ENCODE measurements around the gene TKTL1. TPM values are rescaled to one million over a fixed set of nuclear protein-coding genes. Genes with fewer than 3 reads are reported as not detected.

Gene TKTL1
- total RNA-seq, 5 donors from 2014 or later (not counting 1 experiment from before 2014, with no cell fraction given) = 0.60 to 5.5 (median 1.3) TPM

DNA sequence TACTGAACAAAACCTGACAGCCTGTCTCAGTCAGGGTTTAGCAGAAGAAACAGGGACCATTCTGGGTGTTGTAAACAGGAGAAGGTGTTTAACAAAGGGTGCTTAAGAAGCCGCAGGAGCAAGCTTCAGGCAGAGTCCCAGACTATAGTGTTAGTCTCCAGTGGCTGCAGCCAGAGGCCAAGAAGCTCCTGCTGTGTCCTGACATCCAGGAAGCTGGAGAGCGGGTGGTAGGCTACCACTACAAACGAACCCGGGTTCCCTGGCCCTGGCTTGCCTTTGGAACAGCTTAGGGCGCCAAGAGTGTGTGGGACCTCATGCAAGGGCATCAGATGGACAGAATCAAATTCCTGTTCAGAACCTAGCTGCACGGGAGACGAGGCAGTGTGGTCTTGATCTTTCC, 27.9 kb downstream of the TKTL1 start:
- ATAC-seq (replicated peaks in 1 of 4) (no peak), DNase-seq (no peak)
- Mint-ChIP-seq H3K36me3 (no peaks in the 10 kb centered on the region), H3K27ac (no peak overlapping the region), H3K4me3 (no peak overlapping the region), H3K4me1 (peaks cover 51 to 53% (median 52%) of the 10 kb centered on the region in 3 donors), H3K9me3 (no peaks in the 10 kb centered on the region), H3K27me3 (no peaks in the 10 kb centered on the region)
- WGBS (ENCODE audit: insufficient coverage) = 76% methylated on average over 4 of the region's 7 CpGs
- no peaks in the 10 kb centered on the region for H3K27me3 ChIP-seq (replicated peaks in 1 of 2; ENCODE audit: control insufficient read depth in 2 of 2, extremely low read depth in 1 of 2, insufficient read depth in 2 of 2, low read length in 1 of 2)
- no peak overlapping the region for H3K27ac ChIP-seq (ENCODE audit: low read length)
- no peaks in the 10 kb centered on the region for H3K9me3 ChIP-seq
- ChIA-PET CTCF (interaction anchor here in 1 of 2 donors (0.5 kb wide), 1 partner anchor 230 kb away, joined by 5 read pairs; no protein-coding TSS in a partner anchor), POLR2A (no interaction called here)
- no peaks in the 10 kb centered on the region for H3K36me3 ChIP-seq (ENCODE audit: control insufficient read depth in 2 of 2, extremely low read depth in 1 of 2, insufficient read depth in 1 of 2, low read length in 1 of 2)
- peaks cover 18 to 49% of the 10 kb centered on the region in 2 experiments for H3K4me1 ChIP-seq (ENCODE audit: control insufficient read depth in 1 of 2, extremely low read depth in 1 of 2, insufficient read depth in 2 of 2, low read length in 2 of 2)
- no peak overlapping the region for H3K4me3 ChIP-seq (ENCODE audit: control insufficient read depth in 1 of 2, extremely low read depth in 1 of 2, low read length in 1 of 2)

- CTCF ChIA-PET = interaction anchor here in 1 of 2 donors (0.9 kb wide), 1 partner anchor 48 kb away, joined by 3 read pairs; no protein-coding TSS in a partner anchor
- WGBS (ENCODE audit: insufficient coverage) = no CpG with 5 or more reads among the region's 8 CpGs
- Histone ChIP-seq H3K27ac (ENCODE audit: low read length) (peak overlapping the region; percentile 67), H3K27me3 (replicated peaks in 1 of 2; ENCODE audit: control insufficient read depth in 2 of 2, extremely low read depth in 1 of 2, insufficient read depth in 2 of 2, low read length in 1 of 2) (no peaks in the 10 kb centered on the region), H3K9me3 (no peaks in the 10 kb centered on the region), H3K36me3 (ENCODE audit: control insufficient read depth in 2 of 2, extremely low read depth in 1 of 2, insufficient read depth in 1 of 2, low read length in 1 of 2) (no peaks in the 10 kb centered on the region), H3K4me1 (ENCODE audit: control insufficient read depth in 1 of 2, extremely low read depth in 1 of 2, insufficient read depth in 2 of 2, low read length in 2 of 2) (peaks cover 18 to 58% of the 10 kb centered on the region in 2 experiments), H3K4me3 (ENCODE audit: control insufficient read depth in 1 of 2, extremely low read depth in 1 of 2, low read length in 1 of 2) (no peak overlapping the region)
- Mint-ChIP-seq H3K27ac (peak overlapping the region; percentile 91 to 92), H3K36me3 (no peaks in the 10 kb centered on the region), H3K4me1 (peaks cover 50 to 59% (median 56%) of the 10 kb centered on the region in 3 donors), H3K27me3 (no peaks in the 10 kb centered on the region), H3K9me3 (no peaks in the 10 kb centered on the region), H3K4me3 (peak overlapping the region in 1 of 3 donors; percentile 15)
- ATAC-seq (replicated peaks in 1 of 4) (no peak), DNase-seq (no peak)
- POLR2A ChIA-PET = no interaction called here
Observed at GRCh38 chrX:154325541-154325940, 29.9 kb downstream of the TKTL1 start.

DNA sequence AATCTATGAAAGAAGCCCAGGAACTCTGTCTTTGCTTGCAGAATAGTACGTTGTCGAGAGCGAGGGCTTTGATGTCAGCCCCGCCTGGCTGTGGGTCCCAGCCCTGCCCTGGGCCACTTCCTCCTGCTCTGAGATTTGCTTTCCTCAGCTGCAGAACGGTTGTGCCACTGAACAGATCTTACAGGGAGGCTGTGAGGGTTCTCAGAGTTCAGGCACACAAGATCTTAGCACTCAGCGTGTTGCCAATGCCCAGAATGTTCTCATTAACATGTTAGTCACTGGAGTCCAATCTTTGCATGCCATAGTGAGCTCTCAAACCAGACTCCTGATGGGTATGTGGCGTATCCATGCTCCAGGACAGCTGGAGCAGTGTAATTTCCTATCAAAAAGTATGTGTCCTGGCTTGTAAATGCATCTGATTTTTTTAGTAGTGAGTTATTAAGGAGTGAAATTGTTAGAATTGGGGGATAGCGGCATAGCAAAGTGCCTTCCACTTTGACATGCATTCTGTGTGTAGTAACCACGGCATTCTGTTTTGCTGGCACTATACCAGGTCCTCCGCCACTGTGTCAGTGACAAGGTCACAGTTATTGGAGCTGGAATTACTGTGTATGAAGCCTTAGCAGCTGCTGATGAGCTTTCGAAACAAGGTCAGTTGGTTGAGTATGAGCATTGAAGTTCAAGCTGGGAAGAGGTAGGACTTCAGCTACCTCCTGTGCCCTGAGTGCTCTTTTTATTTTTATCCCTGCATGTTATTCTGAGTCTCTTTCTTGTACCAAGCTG, 31.6 kb downstream of the TKTL1 start:
- H3K9me3 Mint-ChIP-seq = no peaks in the 10 kb centered on the region
- no peaks in the 10 kb centered on the region for H3K27me3 ChIP-seq (replicated peaks in 1 of 2; ENCODE audit: control insufficient read depth in 2 of 2, extremely low read depth in 1 of 2, insufficient read depth in 2 of 2, low read length in 1 of 2)
- H3K36me3 ChIP-seq (ENCODE audit: control insufficient read depth in 2 of 2, extremely low read depth in 1 of 2, insufficient read depth in 1 of 2, low read length in 1 of 2) = no peaks in the 10 kb centered on the region
- 27% methylated on average over 6 of the region's 11 CpGs for WGBS (ENCODE audit: insufficient coverage)
- H3K9me3 ChIP-seq = no peaks in the 10 kb centered on the region
- peaks cover 36 to 48% (median 44%) of the 10 kb centered on the region in 3 donors for H3K4me1 Mint-ChIP-seq
- no peaks in the 10 kb centered on the region for H3K36me3 Mint-ChIP-seq
- peak overlapping the region; percentile 67 for H3K27ac ChIP-seq (ENCODE audit: low read length)
- peak overlapping the region; percentile 16 to 25 for H3K4me3 ChIP-seq (ENCODE audit: control insufficient read depth in 1 of 2, extremely low read depth in 1 of 2, low read length in 1 of 2)
- peak overlapping the region; percentile 91 to 92 for H3K27ac Mint-ChIP-seq
- peak in 31 of 35 experiments; percentile 38 to 73 (median 57) for DNase-seq
- ChIA-PET POLR2A (no interaction called here), CTCF (interaction anchor here in 1 of 2 donors (1.0 to 1.3 kb wide), 3 partner anchors 13 to 190 kb away, joined by 3 to 4 read pairs (median 4); no protein-coding TSS in a partner anchor)
- ATAC-seq (replicated peaks in 1 of 4) = peak; percentile 94 to 98 (median 97)
- peaks cover 16 to 44% of the 10 kb centered on the region in 2 experiments for H3K4me1 ChIP-seq (ENCODE audit: control insufficient read depth in 1 of 2, extremely low read depth in 1 of 2, insufficient read depth in 2 of 2, low read length in 2 of 2)
- H3K4me3 Mint-ChIP-seq = peak overlapping the region; percentile 32 to 70 (median 64)
- H3K27me3 Mint-ChIP-seq = peaks cover 0 to 3% of the 10 kb centered on the region in 2 donors

GRCh38 chrX:154328646-154329045, 33.1 kb downstream of the TKTL1 start:
- no peaks in the 10 kb centered on the region for H3K9me3 Mint-ChIP-seq
- H3K27me3 Mint-ChIP-seq = peaks cover 0 to 3% of the 10 kb centered on the region in 2 donors
- H3K4me3 Mint-ChIP-seq = peak overlapping the region in 1 of 3 donors; percentile 70

DNA sequence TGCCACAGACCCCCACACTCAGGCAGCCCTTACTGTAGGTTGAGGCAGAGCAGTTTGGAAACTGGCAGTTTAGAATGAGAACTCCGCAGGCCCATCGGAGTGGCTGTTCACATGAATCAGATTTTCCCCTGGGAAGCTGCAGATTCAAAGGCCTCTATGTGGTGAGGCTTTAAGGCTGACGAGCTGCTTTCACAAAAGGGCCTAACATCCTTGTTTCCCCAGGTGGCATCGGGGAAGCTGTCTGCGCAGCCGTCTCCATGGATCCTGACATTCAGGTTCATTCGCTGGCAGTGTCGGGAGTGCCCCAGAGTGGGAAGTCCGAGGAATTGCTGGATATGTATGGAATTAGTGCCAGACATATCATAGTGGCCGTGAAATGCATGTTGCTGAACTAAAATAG, 33.7 kb downstream of the TKTL1 start:
- H3K27me3 Mint-ChIP-seq = peaks cover 0 to 3% of the 10 kb centered on the region in 2 donors
- peaks cover 16 to 54% of the 10 kb centered on the region in 2 experiments for H3K4me1 ChIP-seq (ENCODE audit: control insufficient read depth in 1 of 2, extremely low read depth in 1 of 2, insufficient read depth in 2 of 2, low read length in 2 of 2)
- no peaks in the 10 kb centered on the region for H3K36me3 Mint-ChIP-seq
- ChIA-PET POLR2A (no interaction called here), CTCF (no interaction called here)
- peaks cover 44 to 58% (median 51%) of the 10 kb centered on the region in 3 donors for H3K4me1 Mint-ChIP-seq
- H3K4me3 ChIP-seq (ENCODE audit: control insufficient read depth in 1 of 2, extremely low read depth in 1 of 2, low read length in 1 of 2) = no peak overlapping the region
- H3K9me3 ChIP-seq = no peaks in the 10 kb centered on the region
- peak overlapping the region; percentile 83 to 91 for H3K27ac Mint-ChIP-seq
- H3K36me3 ChIP-seq (ENCODE audit: control insufficient read depth in 2 of 2, extremely low read depth in 1 of 2, insufficient read depth in 1 of 2, low read length in 1 of 2) = no peaks in the 10 kb centered on the region
- no peak overlapping the region for H3K4me3 Mint-ChIP-seq
- H3K9me3 Mint-ChIP-seq = no peaks in the 10 kb centered on the region
- H3K27ac ChIP-seq (ENCODE audit: low read length) = peak overlapping the region; percentile 9
- no peak for ATAC-seq (replicated peaks in 1 of 4)
- 100% methylated on average over 6 of the region's 10 CpGs for WGBS (ENCODE audit: insufficient coverage)
- H3K27me3 ChIP-seq (replicated peaks in 1 of 2; ENCODE audit: control insufficient read depth in 2 of 2, extremely low read depth in 1 of 2, insufficient read depth in 2 of 2, low read length in 1 of 2) = no peaks in the 10 kb centered on the region
- no peak for DNase-seq

More at GRCh38 chrX:154328646-154329045, 33.1 kb downstream of the TKTL1 start:
- Histone ChIP-seq H3K27me3 (replicated peaks in 1 of 2; ENCODE audit: control insufficient read depth in 2 of 2, extremely low read depth in 1 of 2, insufficient read depth in 2 of 2, low read length in 1 of 2) (no peaks in the 10 kb centered on the region), H3K36me3 (ENCODE audit: control insufficient read depth in 2 of 2, extremely low read depth in 1 of 2, insufficient read depth in 1 of 2, low read length in 1 of 2) (no peaks in the 10 kb centered on the region), H3K27ac (ENCODE audit: low read length) (peak overlapping the region; percentile 9), H3K9me3 (no peaks in the 10 kb centered on the region), H3K4me1 (ENCODE audit: control insufficient read depth in 1 of 2, extremely low read depth in 1 of 2, insufficient read depth in 2 of 2, low read length in 2 of 2) (peaks cover 16 to 48% of the 10 kb centered on the region in 2 experiments), H3K4me3 (ENCODE audit: control insufficient read depth in 1 of 2, extremely low read depth in 1 of 2, low read length in 1 of 2) (no peak overlapping the region)
- no peaks in the 10 kb centered on the region for H3K36me3 Mint-ChIP-seq
- ChIA-PET POLR2A (no interaction called here), CTCF (no interaction called here)
- ATAC-seq (replicated peaks in 1 of 4) = no peak
- no peak for DNase-seq
- 100% methylated on average over 2 of the region's 5 CpGs for WGBS (ENCODE audit: insufficient coverage)
- peaks cover 38 to 52% (median 45%) of the 10 kb centered on the region in 3 donors for H3K4me1 Mint-ChIP-seq
- H3K27ac Mint-ChIP-seq = peak overlapping the region; percentile 83 to 91

- H3K27me3 ChIP-seq (replicated peaks in 1 of 2; ENCODE audit: control insufficient read depth in 2 of 2, extremely low read depth in 1 of 2, insufficient read depth in 2 of 2, low read length in 1 of 2) = no peaks in the 10 kb centered on the region
- no peaks in the 10 kb centered on the region for H3K36me3 Mint-ChIP-seq
- POLR2A ChIA-PET = no interaction called here
- ATAC-seq (replicated peaks in 1 of 4) (no peak), DNase-seq (no peak)
- H3K9me3 ChIP-seq = no peaks in the 10 kb centered on the region
- peaks cover 23 to 45% (median 35%) of the 10 kb centered on the region in 3 donors for H3K4me1 Mint-ChIP-seq
- WGBS (ENCODE audit: insufficient coverage) = no CpG with 5 or more reads among the region's 29 CpGs
- no peak overlapping the region for H3K27ac Mint-ChIP-seq
- CTCF ChIA-PET = interaction anchor here in 1 of 2 donors (0.6 kb wide), 1 partner anchor 385 kb away, joined by 3 read pairs; no protein-coding TSS in a partner anchor
- peaks cover 0 to 3% of the 10 kb centered on the region in 2 donors for H3K27me3 Mint-ChIP-seq
- H3K4me3 Mint-ChIP-seq = no peak overlapping the region
- no peaks in the 10 kb centered on the region for H3K36me3 ChIP-seq (ENCODE audit: control insufficient read depth in 2 of 2, extremely low read depth in 1 of 2, insufficient read depth in 1 of 2, low read length in 1 of 2)
- peaks cover 5 to 35% of the 10 kb centered on the region in 2 experiments for H3K4me1 ChIP-seq (ENCODE audit: control insufficient read depth in 1 of 2, extremely low read depth in 1 of 2, insufficient read depth in 2 of 2, low read length in 2 of 2)
- H3K27ac ChIP-seq (ENCODE audit: low read length) = no peak overlapping the region
- no peak overlapping the region for H3K4me3 ChIP-seq (ENCODE audit: control insufficient read depth in 1 of 2, extremely low read depth in 1 of 2, low read length in 1 of 2)
- no peaks in the 10 kb centered on the region for H3K9me3 Mint-ChIP-seq
Observed at GRCh38 chrX:154332561-154332960, 37.0 kb downstream of the TKTL1 start.
